CD14-positive monocyte (primary cell): ENCODE data around the gene UBXN6. TPM values are rescaled to one million over a fixed set of nuclear protein-coding genes. Genes with fewer than 3 reads are reported as not detected.

Experiments used
- DNase-seq, 3 donors: peaks; one replicate each; pipeline ENCODE4 v3.0.0-alpha.2; 2011 to 2022
- H2AFZ ChIP-seq: 2 replicates; pipeline ENCODE4 v1.6.0; 2012; ENCODE audit warnings: mild to moderate bottlenecking, low read depth, low read length, inconsistent platforms; ENCODE audit not compliant: insufficient read depth, poor library complexity, severe bottlenecking
- H3K27ac ChIP-seq, 2 donors: 1 replicate in 1 of 2; 2 replicates in 1 of 2; pipeline ENCODE4 v1.5.1; 2012 to 2013; ENCODE audit warnings: low read length in 2 of 2, control low read depth in 1 of 2, inconsistent platforms in 1 of 2, low read depth in 1 of 2, mild to moderate bottlenecking in 1 of 2
- H3K27me3 ChIP-seq, 2 donors: one replicate each; pipeline versions ENCODE4 v1.6.0 to v1.6.1; 2011 to 2013; ENCODE audit warnings: low read length in 2 of 2; ENCODE audit not compliant: control insufficient read depth in 2 of 2, insufficient read depth in 2 of 2
- H3K36me3 ChIP-seq, 2 donors: replicated peaks in 1 of 2; 1 replicate in 1 of 2; 2 replicates in 1 of 2; pipeline versions ENCODE4 v1.5.1 to v1.6.1; 2012 to 2013; ENCODE audit warnings: low read length in 2 of 2, control low read depth in 1 of 2, inconsistent platforms in 1 of 2, mild to moderate bottlenecking in 1 of 2; ENCODE audit not compliant: insufficient read depth in 2 of 2, control insufficient read depth in 1 of 2
- H3K4me1 ChIP-seq, 2 donors: 1 replicate in 1 of 2; 2 replicates in 1 of 2; pipeline versions ENCODE4 v1.5.1 to v1.6.1; 2012 to 2013; ENCODE audit warnings: low read length in 2 of 2, control low read depth in 1 of 2, inconsistent platforms in 1 of 2, mild to moderate bottlenecking in 1 of 2, moderate library complexity in 1 of 2; ENCODE audit not compliant: insufficient read depth in 2 of 2, control insufficient read depth in 1 of 2
- H3K4me2 ChIP-seq: replicated peaks from 2 replicates; pipeline ENCODE3; 2012; ENCODE audit warnings: low read length, moderate library complexity, mild to moderate bottlenecking; ENCODE audit not compliant: poor library complexity, severe bottlenecking; ENCODE audit errors: extremely low read depth
- H3K4me3 ChIP-seq, 3 experiments: fragments of 200-600 bp in 1 of 3; sonication (generic) in 1 of 3; replicated peaks in 1 of 3; 1 replicate in 2 of 3; 2 replicates in 1 of 3; pipeline ENCODE4 v1.5.1; 2011 to 2013; ENCODE audit warnings: low read length in 3 of 3, mild to moderate bottlenecking in 3 of 3, control low read depth in 2 of 3, low read depth in 2 of 3, inconsistent platforms in 1 of 3, moderate library complexity in 1 of 3
- H3K79me2 ChIP-seq: 2 replicates; pipeline ENCODE4 v1.6.0; 2012; ENCODE audit warnings: mild to moderate bottlenecking, control low read depth, inconsistent platforms, low read length, moderate library complexity; ENCODE audit not compliant: insufficient read depth
- H3K9ac ChIP-seq: 2 replicates; pipeline ENCODE4 v1.6.0; 2017; ENCODE audit warnings: low read length, mild to moderate bottlenecking; ENCODE audit not compliant: insufficient read depth, poor library complexity, severe bottlenecking
- H3K9me3 ChIP-seq, 2 donors: replicated peaks in 1 of 2; 1 replicate in 1 of 2; 2 replicates in 1 of 2; pipeline versions ENCODE4 v1.5.1 to v1.6.1; 2012 to 2013; ENCODE audit warnings: low read length in 2 of 2, control low read depth in 1 of 2; ENCODE audit not compliant: control insufficient read depth in 1 of 2, insufficient read depth in 1 of 2
- H4K20me1 ChIP-seq: 2 replicates; pipeline ENCODE4 v1.6.0; 2012; ENCODE audit warnings: mild to moderate bottlenecking, low read length, control low read depth, moderate library complexity; ENCODE audit not compliant: insufficient read depth
- H3K27ac Mint-ChIP-seq, 7 donors: one replicate each; pipeline ENCODE4 v1.8.0; 2020; ENCODE audit warnings: mild to moderate bottlenecking in 7 of 7, mixed read lengths in 7 of 7, moderate library complexity in 6 of 7, inconsistent platforms in 2 of 7
- H3K27me3 Mint-ChIP-seq, 3 donors: one replicate each; pipeline ENCODE4 v1.8.0; 2021 to 2022; ENCODE audit warnings: low read depth in 3 of 3, mild to moderate bottlenecking in 3 of 3, mixed read lengths in 3 of 3, moderate library complexity in 3 of 3, inconsistent platforms in 1 of 3
- H3K36me3 Mint-ChIP-seq, 2 donors: one replicate each; pipeline ENCODE4 v1.8.0; 2020; ENCODE audit warnings: mixed read lengths in 2 of 2, inconsistent platforms in 1 of 2, mild to moderate bottlenecking in 1 of 2
- H3K4me1 Mint-ChIP-seq: one replicate; pipeline ENCODE4 v1.8.0; 2020; ENCODE audit warnings: mild to moderate bottlenecking, mixed read lengths
- H3K4me3 Mint-ChIP-seq, 2 donors: one replicate each; pipeline ENCODE4 v1.8.0; 2020; ENCODE audit warnings: mild to moderate bottlenecking in 2 of 2, mixed read lengths in 2 of 2, moderate library complexity in 1 of 2
- H3K9me3 Mint-ChIP-seq, 7 donors: one replicate each; pipeline ENCODE4 v1.8.0; 2020 to 2022; ENCODE audit warnings: mixed read lengths in 7 of 7, mild to moderate bottlenecking in 6 of 7, moderate library complexity in 6 of 7, inconsistent platforms in 2 of 7
- CTCF ChIP-seq: fragments of 200-600 bp; IDR thresholded peaks from one replicate; pipeline ENCODE4 v1.8.0; 2022; ENCODE audit warnings: antibody characterized with exemption, mild to moderate bottlenecking
- WGBS: methylation state at CpG from one replicate; pipeline ENCODE4 v1.1.5; 2013; ENCODE audit warnings: missing lambda C conversion rate; ENCODE audit not compliant: insufficient coverage; 5-methylcytosine and 5-hydroxymethylcytosine counted together
- intact Hi-C, 2 donors: fragments of 100-400 bp; cut with micrococcal nuclease; formaldehyde crosslinking; loops; one replicate each; pipeline versions ENCODE4 v1.15.0 to v1.15.1; 2023
- polyA plus RNA-seq, 3 donors: library from polyadenylated mRNA; depleted of rRNA in 1 of 3; unstranded in 2 of 3; stranded (reverse) in 1 of 3; fragments of 300-500 nt in 2 of 3; fragments of >200 nt in 1 of 3; fragmentation: Illumina TruSeq in 2 of 3; gene quantifications; 1 replicate in 2 of 3; 2 replicates in 1 of 3; pipeline ENCODE4 v1.2.3, GENCODE V29; 2012 to 2021

UBXN6 gene
- polyA plus RNA-seq, 3 donors, result 3.8 to 64.5 (median 5.4) TPM

GRCh38 chr19:4506449-4507149, 49.0 kb upstream of the UBXN6 start:
- no peak for TF ChIP-seq CTCF
- Mint-ChIP-seq H3K4me3 (no peak overlapping the region), H3K4me1 (peaks cover 7% of the 10 kb centered on the region), H3K27ac (peak overlapping the region in 6 of 7 donors; percentile 6 to 67 (median 60)), H3K9me3 (no peaks in the 10 kb centered on the region), H3K27me3 (peaks cover 1 to 3% (median 1%) of the 10 kb centered on the region in 3 donors), H3K36me3 (peaks cover 23 to 38% of the 10 kb centered on the region in 2 donors)
- WGBS, result 92% methylated on average over 16 of the region's 17 CpGs
- peak in 2 of 3 donors; percentile 12 to 31 for DNase-seq
- Histone ChIP-seq H3K79me2 (no peaks in the 10 kb centered on the region), H3K36me3 (peaks cover 17 to 18% of the 10 kb centered on the region in 2 donors), H2AFZ (no peak overlapping the region), H3K27me3 (no peaks in the 10 kb centered on the region), H3K4me3 (no peak overlapping the region), H3K27ac (no peak overlapping the region), H3K4me2 (no peak overlapping the region), H3K4me1 (peaks cover 0 to 6% of the 10 kb centered on the region in 2 donors), H3K9me3 (no peaks in the 10 kb centered on the region), H3K9ac (no peak overlapping the region), H4K20me1 (no peaks in the 10 kb centered on the region)
- intact Hi-C loops, result no loop called here

- H3K79me2 ChIP-seq, result no peaks in the 10 kb centered on the region
- H3K27ac ChIP-seq, result no peak overlapping the region
- Mint-ChIP-seq H3K27me3 (peaks cover 0 to 3% (median 0%) of the 10 kb centered on the region in 3 donors), H3K4me3 (no peak overlapping the region), H3K4me1 (peaks cover 7% of the 10 kb centered on the region), H3K36me3 (peaks cover 26 to 46% of the 10 kb centered on the region in 2 donors), H3K9me3 (no peaks in the 10 kb centered on the region), H3K27ac (peak overlapping the region in 6 of 7 donors; percentile 6 to 67 (median 60))
- H2AFZ ChIP-seq, result no peak overlapping the region
- peaks cover 0 to 6% of the 10 kb centered on the region in 2 donors for H3K4me1 ChIP-seq
- H4K20me1 ChIP-seq, result no peaks in the 10 kb centered on the region
- no peak overlapping the region for H3K4me3 ChIP-seq
- H3K9ac ChIP-seq, result no peak overlapping the region
- intact Hi-C loops, result no loop called here
- H3K36me3 ChIP-seq, result peaks cover 24 to 26% of the 10 kb centered on the region in 2 donors
- H3K4me2 ChIP-seq, result no peak overlapping the region
- no peak for TF ChIP-seq CTCF
- 98% methylated on average over 32 of the region's 34 CpGs for WGBS
- DNase-seq, result no peak
- H3K9me3 ChIP-seq, result no peaks in the 10 kb centered on the region
- H3K27me3 ChIP-seq, result no peaks in the 10 kb centered on the region
These were observed 48.2 kb upstream of the UBXN6 start for GRCh38 chr19:4505570-4506448.
